ENCODE results near the gene DNPH1. TPM values are rescaled to one million over a fixed set of nuclear protein-coding genes. Genes with fewer than 3 reads are reported as not detected.

Gene DNPH1
- total and polyA plus RNA-seq, 9 of the 15 experiments (the other 6 are each of a cell fraction or from before 2014, with no cell fraction given), result 7.3 to 300 (median 68.7) TPM

- peak; percentile 81 for TF ChIP-seq CREB3L1 (IDR thresholded peaks at IDR 0.05; ENCODE audit: borderline replicate concordance, low read depth)
- no peak for TF ChIP-seq HSF4 (CRISPR knock-in tag; IDR thresholded peaks at IDR 0.05; ENCODE audit: borderline replicate concordance)
- TF ChIP-seq COPS2 (conservative IDR thresholded peaks at IDR 0.05), result no peak
- TF ChIP-seq CAMTA2 (CRISPR knock-in tag; conservative IDR thresholded peaks at IDR 0.05), result 0 out of 2 replicates have a peak, but pooled peaks have one; percentile 54
- no peak for TF ChIP-seq CGGBP1 (CRISPR knock-in tag; IDR thresholded peaks at IDR 0.05)
- no peak for TF ChIP-seq ZNF398 (CRISPR knock-in tag; IDR thresholded peaks at IDR 0.05)
- TF ChIP-seq PML (IDR thresholded peaks at IDR 0.05; ENCODE audit: low read length), result no peak
- TF ChIP-seq SMARCB1 (IDR thresholded peaks at IDR 0.05; ENCODE audit: insufficient read length, low read depth), result peak; percentile 23
- TF ChIP-seq ARID2 (IDR thresholded peaks at IDR 0.05), result no peak
- no peak for TF ChIP-seq ZKSCAN8 (CRISPR knock-in tag; IDR thresholded peaks at IDR 0.05)
- no peak for TF ChIP-seq FOXJ2 (tag; IDR thresholded peaks at IDR 0.05)
- TF ChIP-seq ELF1 (tag; IDR thresholded peaks at IDR 0.05), result peak; percentile 99
- peak; percentile 21 to 90; a peak in 3 of 4 replicates for TF ChIP-seq HDAC1 (IDR thresholded peaks at IDR 0.05)
- peak; percentile 96 for TF ChIP-seq FOXP4 (CRISPR knock-in tag; IDR thresholded peaks at IDR 0.05; ENCODE audit: borderline replicate concordance)
- no peak for TF ChIP-seq ZNF518B (CRISPR knock-in tag; IDR thresholded peaks at IDR 0.05)
- peak; percentile 21 to 58; a peak in 2 of 4 replicates for TF ChIP-seq FOXK2 (conservative IDR thresholded peaks at IDR 0.05 in 1 of 2, IDR thresholded peaks at IDR 0.05 in 1 of 2; ENCODE audit: low read depth in 2 of 2)
- no peak; the same call in 1 of the 2 replicates for TF ChIP-seq SNIP1 (IDR thresholded peaks at IDR 0.05; ENCODE audit: low read depth)
- TF ChIP-seq ZNF445 (CRISPR knock-in tag; IDR thresholded peaks at IDR 0.05; ENCODE audit: low read depth), result no peak
These were observed 47.1 kb downstream of the DNPH1 start, which contains the start of gene CUL9 (continued) for GRCh38 chr6:43181942-43182860.
